H9 (cell line): ENCODE results near the gene SRGN. TPM values are rescaled to one million over a fixed set of nuclear protein-coding genes. Genes with fewer than 3 reads are reported as not detected.

Experiments
- DNase-seq: peaks from one replicate; pipeline ENCODE4 v3.0.0-alpha.2; 2017
- H2AFZ ChIP-seq: one replicate; pipeline ENCODE4 v1.6.1; 2013; ENCODE audit warnings: mild to moderate bottlenecking, low read length, control low read depth, moderate library complexity
- H2AK5ac ChIP-seq: 2 replicates; pipeline ENCODE4 v1.6.1; 2013; ENCODE audit warnings: low read length, control low read depth, mixed read lengths; ENCODE audit not compliant: insufficient read length
- H2BK120ac ChIP-seq: one replicate; pipeline ENCODE4 v1.6.1; 2013; ENCODE audit warnings: low read depth, mild to moderate bottlenecking, low read length, control low read depth, inconsistent platforms; ENCODE audit not compliant: poor library complexity, severe bottlenecking
- H2BK12ac ChIP-seq: 2 replicates; pipeline ENCODE4 v1.6.1; 2013; ENCODE audit warnings: low read length, control low read depth, mixed read lengths, low read depth; ENCODE audit not compliant: insufficient read length
- H2BK15ac ChIP-seq: 2 replicates; pipeline ENCODE4 v1.6.1; 2013; ENCODE audit warnings: low read depth, low read length, control low read depth
- H2BK20ac ChIP-seq: one replicate; pipeline ENCODE4 v1.6.1; 2013; ENCODE audit warnings: low read depth, mild to moderate bottlenecking, low read length, control low read depth, inconsistent platforms; ENCODE audit not compliant: poor library complexity, severe bottlenecking
- H2BK5ac ChIP-seq: 2 replicates; pipeline ENCODE4 v1.6.1; 2013; ENCODE audit warnings: low read length, control low read depth, mixed read lengths; ENCODE audit not compliant: insufficient read length
- H3K14ac ChIP-seq: 2 replicates; pipeline ENCODE4 v1.6.1; 2013; ENCODE audit warnings: low read length, control low read depth; ENCODE audit not compliant: insufficient read depth
- H3K18ac ChIP-seq: 2 replicates; pipeline ENCODE4 v1.6.1; 2013; ENCODE audit warnings: low read depth, mild to moderate bottlenecking, mixed read lengths, low read length, control low read depth; ENCODE audit not compliant: insufficient read length
- H3K23ac ChIP-seq: 2 replicates; pipeline ENCODE4 v1.6.1; 2013; ENCODE audit warnings: low read length, control low read depth, mixed read lengths, low read depth; ENCODE audit not compliant: insufficient read length
- H3K23me2 ChIP-seq: 2 replicates; pipeline ENCODE4 v1.6.1; 2013; ENCODE audit warnings: low read depth, mild to moderate bottlenecking, mixed read lengths, low read length, control low read depth; ENCODE audit not compliant: insufficient read length, poor library complexity, severe bottlenecking
- H3K27ac ChIP-seq: 2 replicates; pipeline ENCODE4 v1.5.1; 2013; ENCODE audit warnings: low read length, control low read depth, mixed read lengths, low read depth; ENCODE audit not compliant: insufficient read length
- H3K27me3 ChIP-seq: 2 replicates; pipeline ENCODE4 v1.6.1; 2013; ENCODE audit warnings: low read length, control low read depth, inconsistent platforms; ENCODE audit not compliant: insufficient read depth
- H3K4ac ChIP-seq: 2 replicates; pipeline ENCODE4 v1.6.1; 2013; ENCODE audit warnings: low read depth, mild to moderate bottlenecking, control low read depth, inconsistent platforms, low read length, moderate library complexity
- H3K4me1 ChIP-seq: 2 replicates; pipeline ENCODE4 v1.6.1; 2013; ENCODE audit warnings: low read length, control low read depth, inconsistent platforms; ENCODE audit not compliant: insufficient read depth
- H3K4me2 ChIP-seq: 2 replicates; pipeline ENCODE4 v1.6.1; 2013; ENCODE audit warnings: low read length, control low read depth, mixed read lengths; ENCODE audit not compliant: insufficient read length, insufficient read depth
- H3K56ac ChIP-seq: 2 replicates; pipeline ENCODE4 v1.6.1; 2013; ENCODE audit warnings: low read depth, mild to moderate bottlenecking, mixed read lengths, low read length, control low read depth; ENCODE audit not compliant: insufficient read length
- H3K79me1 ChIP-seq: 2 replicates; pipeline ENCODE4 v1.6.1; 2013; ENCODE audit warnings: low read depth, mild to moderate bottlenecking, moderate library complexity, low read length, control low read depth, inconsistent platforms; ENCODE audit not compliant: insufficient read depth, poor library complexity, severe bottlenecking
- H3K79me2 ChIP-seq: 2 replicates; pipeline ENCODE4 v1.6.1; 2013; ENCODE audit warnings: low read length, control low read depth, inconsistent platforms; ENCODE audit not compliant: insufficient read depth
- H3K9ac ChIP-seq: 2 replicates; pipeline ENCODE4 v1.6.1; 2013; ENCODE audit warnings: low read length, control low read depth, mixed read lengths; ENCODE audit not compliant: insufficient read length; ENCODE audit errors: extremely low read depth
- H3K9me3 ChIP-seq: one replicate; pipeline ENCODE4 v1.6.1; 2013; ENCODE audit warnings: low read depth, low read length, inconsistent platforms; ENCODE audit not compliant: control insufficient read depth
- H3T11ph ChIP-seq: one replicate; pipeline ENCODE4 v1.6.1; 2013; ENCODE audit warnings: mild to moderate bottlenecking, low read length, control low read depth, inconsistent platforms
- H4K20me1 ChIP-seq: one replicate; pipeline ENCODE4 v1.6.1; 2013; ENCODE audit not compliant: control insufficient read depth, insufficient read length, insufficient read depth
- H4K5ac ChIP-seq: 2 replicates; pipeline ENCODE4 v1.6.1; 2013; ENCODE audit warnings: low read depth, mild to moderate bottlenecking, mixed read lengths, low read length, control low read depth; ENCODE audit not compliant: insufficient read length
- H4K8ac ChIP-seq: replicated peaks from 2 replicates; pipeline ENCODE4 v1.6.1; 2013; ENCODE audit warnings: low read length, control low read depth, mixed read lengths, low read depth; ENCODE audit not compliant: insufficient read length
- H4K91ac ChIP-seq: 2 replicates; pipeline ENCODE4 v1.6.1; 2013; ENCODE audit warnings: low read depth, mild to moderate bottlenecking, moderate library complexity, mixed read lengths, low read length, control low read depth; ENCODE audit not compliant: insufficient read length
- H3K27ac Mint-ChIP-seq, 3 experiments: 2 replicates in 2 of 3; 3 replicates in 1 of 3; pipeline ENCODE4 v1.8.0; 2020 to 2021; ENCODE audit warnings: mixed read lengths in 3 of 3, mild to moderate bottlenecking in 1 of 3, moderate library complexity in 1 of 3
- H3K27me3 Mint-ChIP-seq: 2 replicates; pipeline ENCODE4 v1.8.0; 2021; ENCODE audit warnings: low read depth, mild to moderate bottlenecking, moderate library complexity, mixed read lengths
- H3K36me3 Mint-ChIP-seq, 3 experiments: 2 replicates in 2 of 3; 3 replicates in 1 of 3; pipeline ENCODE4 v1.8.0; 2020 to 2021; ENCODE audit warnings: low read depth in 3 of 3, mixed read lengths in 3 of 3; ENCODE audit not compliant: insufficient read depth in 1 of 3
- H3K4me1 Mint-ChIP-seq, 2 experiments: 2 replicates each; pipeline ENCODE4 v1.8.0; 2020; ENCODE audit warnings: mixed read lengths in 2 of 2
- H3K4me3 Mint-ChIP-seq, 2 experiments: 2 replicates in 1 of 2; 3 replicates in 1 of 2; pipeline ENCODE4 v1.8.0; 2020 to 2021; ENCODE audit warnings: mild to moderate bottlenecking in 2 of 2, mixed read lengths in 2 of 2, moderate library complexity in 1 of 2
- H3K9me3 Mint-ChIP-seq, 2 experiments: 2 replicates in 1 of 2; 3 replicates in 1 of 2; pipeline ENCODE4 v1.8.0; 2020; ENCODE audit warnings: mild to moderate bottlenecking in 2 of 2, mixed read lengths in 2 of 2, moderate library complexity in 1 of 2
- CTCF ChIP-seq: fragments of 200-600 bp; sonication (generic); conservative IDR thresholded peaks from 3 replicates; pipeline ENCODE4 v1.8.0; 2021; ENCODE audit warnings: antibody characterized with exemption, mild to moderate bottlenecking
- WGBS: extraction: QIAGEN DNeasy Blood & Tissue Kit; methylation state at CpG from one replicate; pipeline ENCODE4 v1.1.7; 2013; ENCODE audit warnings: missing lambda C conversion rate, low lambda C conversion rate, mixed read lengths; ENCODE audit not compliant: insufficient read length; ENCODE audit errors: extremely low coverage; 5-methylcytosine and 5-hydroxymethylcytosine counted together
- total RNA-seq: library from RNA; stranded (reverse); gene quantifications from 2 replicates; pipeline ENCODE4 v1.2.1, GENCODE V29; 2021

Gene SRGN
- total RNA-seq, 1 experiment from 2014 or later: not detected

DNA sequence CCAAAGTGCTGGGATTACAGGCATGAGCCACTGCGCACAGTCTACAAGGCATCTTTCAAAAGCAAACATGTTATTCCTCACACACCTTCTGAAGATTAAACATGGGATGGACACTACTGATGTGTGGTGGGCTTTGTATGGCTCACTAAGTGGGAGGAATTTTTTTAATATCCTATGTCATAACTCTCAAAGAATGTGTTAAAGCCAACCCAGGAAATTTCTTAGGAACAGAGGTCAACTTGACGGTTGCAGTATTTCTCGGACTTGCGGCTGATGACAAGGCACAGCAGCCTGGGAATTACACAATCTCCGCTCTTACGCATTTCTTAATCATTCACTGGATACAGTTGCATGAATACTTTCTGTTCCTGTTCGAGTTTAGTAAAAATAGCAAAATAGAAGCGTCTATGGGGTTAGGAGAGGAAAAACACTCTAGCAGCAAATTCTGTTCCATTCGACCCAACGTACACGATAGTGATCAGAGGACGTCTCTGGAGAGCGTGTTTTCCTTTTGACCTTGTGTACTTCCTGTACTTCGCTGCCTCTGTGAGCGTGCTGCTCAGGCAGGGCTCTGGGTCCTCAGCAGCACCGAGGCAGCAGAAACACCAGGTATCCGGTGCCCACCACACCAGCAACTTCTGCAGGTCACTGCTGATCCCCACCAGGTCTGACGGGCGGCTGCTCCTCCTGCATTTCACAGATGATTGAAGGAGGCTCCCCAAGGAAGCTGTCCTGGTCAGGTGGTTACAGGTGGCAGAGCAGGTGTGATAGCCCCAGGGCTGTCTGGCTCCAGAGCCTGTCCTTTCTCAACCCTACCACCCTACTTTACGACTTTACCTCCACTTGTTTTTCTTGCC, 26.4 kb upstream of the SRGN start:
- Histone ChIP-seq H3K14ac (no peak overlapping the region), H4K8ac (no peak overlapping the region), H2AFZ (no peak overlapping the region), H3K4ac (no peak overlapping the region), H4K20me1 (no peaks in the 10 kb centered on the region), H2BK20ac (no peak overlapping the region), H3K27me3 (no peaks in the 10 kb centered on the region), H2BK5ac (no peak overlapping the region), H3K4me1 (no peaks in the 10 kb centered on the region), H3K9ac (no peak overlapping the region), H3T11ph (no peak overlapping the region), H4K5ac (no peak overlapping the region), H2BK15ac (no peak overlapping the region), H3K18ac (no peak overlapping the region), H4K91ac (no peak overlapping the region), H3K4me2 (no peak overlapping the region), H2BK12ac (no peak overlapping the region), H3K79me2 (no peaks in the 10 kb centered on the region), H3K27ac (no peak overlapping the region), H3K79me1 (no peaks in the 10 kb centered on the region), H2BK120ac (no peak overlapping the region), H2AK5ac (no peak overlapping the region), H3K56ac (no peak overlapping the region), H3K23me2 (no peaks in the 10 kb centered on the region), H3K9me3 (no peaks in the 10 kb centered on the region), H3K23ac (no peak overlapping the region)
- Mint-ChIP-seq H3K36me3 (no peaks in the 10 kb centered on the region), H3K4me3 (no peak overlapping the region), H3K27ac (no peak overlapping the region), H3K9me3 (no peaks in the 10 kb centered on the region), H3K4me1 (peaks cover 10 to 12% of the 10 kb centered on the region in 2 experiments), H3K27me3 (peaks cover 13% of the 10 kb centered on the region)
- DNase-seq: no peak
- no CpG with 5 or more reads among the region's 20 CpGs for WGBS
- TF ChIP-seq CTCF: no peak
